HG03457 (cell line): ENCODE measurements around the gene TMEM208.

ENCODE experiments used
- ATAC-seq: cut with Tn5 transposase; IDR thresholded peaks from one replicate; pipeline ENCODE4 v1.9.1; 2021; ENCODE audit warnings: moderate number of reproducible peaks; ENCODE audit not compliant: unreplicated experiment

The TMEM208 gene

GRCh38 chr16:67271446-67271845 lies 44.5 kb downstream of the TMEM208 start:
- ATAC-seq: no peak

DNA sequence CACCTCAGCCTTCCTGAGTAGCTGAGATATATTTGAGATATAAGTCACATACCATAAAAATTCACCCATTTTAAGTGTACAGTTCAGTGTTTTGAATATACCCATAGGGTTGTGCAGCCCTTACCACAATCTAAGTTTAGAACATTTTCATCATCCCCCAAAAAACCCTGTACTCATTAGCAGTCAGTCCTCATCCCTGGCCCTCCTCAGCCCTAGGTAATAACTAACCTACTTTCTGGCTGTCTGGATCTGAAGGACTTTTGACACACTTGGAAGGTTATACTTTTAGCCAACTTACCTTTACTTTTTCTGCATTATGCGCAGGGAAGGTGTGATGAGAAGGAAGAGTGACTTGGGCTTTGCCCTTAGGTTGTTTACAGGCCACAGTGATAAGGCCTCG lies 48.4 kb downstream of the TMEM208 start:
- no peak for ATAC-seq

DNA sequence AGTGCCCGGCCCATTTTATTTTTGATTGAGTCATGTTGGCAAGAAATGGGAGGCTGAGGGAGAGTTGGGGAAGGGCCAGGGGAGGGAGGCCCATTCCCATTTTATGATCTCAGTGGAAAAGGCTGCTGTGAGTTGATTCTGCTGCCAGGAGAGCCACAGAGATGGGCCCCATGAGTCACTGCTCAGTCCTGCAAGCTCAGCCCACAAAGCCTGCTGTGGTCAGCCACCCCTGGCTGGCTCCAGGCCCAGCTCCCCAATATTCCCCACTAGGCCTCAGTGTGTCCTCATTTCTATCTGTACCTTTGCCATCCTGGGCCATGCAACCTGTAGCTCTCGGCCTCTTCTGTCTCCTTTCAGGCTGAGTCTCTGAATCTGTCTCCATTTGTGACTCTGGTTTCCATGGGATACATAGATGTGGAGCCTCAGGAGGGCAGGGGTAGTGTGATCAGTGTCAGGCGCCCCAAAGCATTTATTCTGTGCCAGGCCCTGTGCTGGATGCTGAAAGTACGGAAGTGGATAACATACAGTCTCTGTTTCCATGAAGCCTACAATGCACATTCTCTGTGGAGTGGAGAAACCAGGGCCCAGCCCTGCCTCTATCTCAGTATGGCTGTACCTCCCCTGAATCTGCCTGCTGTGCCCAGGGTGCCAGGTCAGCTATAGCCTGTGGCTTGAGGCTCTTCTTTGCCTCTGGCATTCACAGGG lies 50.5 kb downstream of the TMEM208 start:
- ATAC-seq: no peak

DNA sequence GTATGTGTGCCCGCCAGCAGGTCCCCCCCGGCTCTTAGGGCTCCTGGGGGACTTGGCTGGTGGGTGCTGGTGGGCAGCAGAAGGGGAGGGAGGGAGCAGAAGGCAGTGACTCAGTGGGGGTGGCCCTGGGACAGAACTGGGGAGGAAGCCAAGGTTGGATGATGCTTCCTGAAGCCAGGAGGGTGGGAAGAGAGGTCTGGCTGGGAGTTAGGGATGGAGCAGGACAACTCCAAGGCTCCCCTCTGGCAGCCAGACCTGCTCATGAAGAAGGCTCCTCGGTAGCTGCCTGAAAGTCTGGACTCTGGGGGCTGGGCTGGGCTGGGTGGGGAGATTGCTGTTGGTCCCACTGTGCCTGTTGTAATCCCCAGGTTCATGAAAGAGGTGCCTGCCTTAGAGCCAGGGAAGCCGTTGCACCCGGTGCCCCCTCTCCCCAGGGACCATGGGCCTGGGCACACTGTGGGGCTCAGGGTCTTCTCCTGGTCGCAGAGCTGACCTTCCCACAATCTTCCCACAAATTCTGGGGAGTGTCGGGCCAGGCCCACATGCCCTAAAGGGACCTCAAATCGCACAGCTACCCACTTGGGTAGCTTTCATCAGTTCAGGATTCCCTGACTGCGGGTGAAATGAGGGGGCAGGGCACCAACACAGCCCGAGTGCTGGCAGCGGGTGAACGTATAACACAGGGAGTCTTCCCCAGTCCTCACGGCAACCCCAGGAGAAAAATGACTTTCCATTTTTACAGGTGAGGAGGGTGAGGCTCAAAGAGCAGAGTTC lies 51.3 kb downstream of the TMEM208 start:
- ATAC-seq: no peak
